Measurements from ENCODE around the gene ACAA2. TPM values are rescaled to one million over a fixed set of nuclear protein-coding genes. Genes with fewer than 3 reads are reported as not detected.
"Not testable (repeated sequence)": the region's sequence is repeated elsewhere in the genome, so short reads cannot be mapped to it uniquely, and the experiment has no call there.

ACAA2 gene
- polyA plus RNA-seq, 1 experiment = 33.8 TPM

DNA sequence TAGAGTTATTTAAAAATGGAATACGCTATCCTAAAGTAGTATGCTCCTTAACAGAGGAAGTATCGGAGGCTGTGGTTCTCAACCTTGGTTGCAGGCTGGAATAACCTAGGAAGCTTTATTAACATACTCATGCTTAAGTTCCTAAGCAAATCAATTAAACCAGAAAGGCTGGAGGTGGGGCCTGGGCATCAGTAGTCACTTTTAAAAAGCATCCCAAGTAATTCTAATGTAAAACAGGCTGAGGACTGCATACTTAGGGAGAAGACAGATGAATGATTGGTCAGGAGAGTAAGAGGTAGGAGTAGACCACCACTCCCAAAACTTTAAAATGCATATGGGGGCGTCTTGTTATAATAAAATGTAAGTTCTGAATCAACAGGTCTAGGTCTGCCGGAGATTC lies 15.3 kb downstream of the ACAA2 start:
- no peak for DNase-seq (ENCODE audit: low read depth, low spot score)
- H3K27me3 ChIP-seq (ENCODE audit: control insufficient read depth, insufficient read depth, low read length) = no peaks in the 10 kb centered on the region
- POLR2A ChIA-PET = no interaction called here
- H3K27ac ChIP-seq (ENCODE audit: low read depth, low read length) = no peak overlapping the region
- no peak overlapping the region for H3K4me3 ChIP-seq (ENCODE audit: low read depth, low read length)
- TF ChIP-seq, protein P1, sequence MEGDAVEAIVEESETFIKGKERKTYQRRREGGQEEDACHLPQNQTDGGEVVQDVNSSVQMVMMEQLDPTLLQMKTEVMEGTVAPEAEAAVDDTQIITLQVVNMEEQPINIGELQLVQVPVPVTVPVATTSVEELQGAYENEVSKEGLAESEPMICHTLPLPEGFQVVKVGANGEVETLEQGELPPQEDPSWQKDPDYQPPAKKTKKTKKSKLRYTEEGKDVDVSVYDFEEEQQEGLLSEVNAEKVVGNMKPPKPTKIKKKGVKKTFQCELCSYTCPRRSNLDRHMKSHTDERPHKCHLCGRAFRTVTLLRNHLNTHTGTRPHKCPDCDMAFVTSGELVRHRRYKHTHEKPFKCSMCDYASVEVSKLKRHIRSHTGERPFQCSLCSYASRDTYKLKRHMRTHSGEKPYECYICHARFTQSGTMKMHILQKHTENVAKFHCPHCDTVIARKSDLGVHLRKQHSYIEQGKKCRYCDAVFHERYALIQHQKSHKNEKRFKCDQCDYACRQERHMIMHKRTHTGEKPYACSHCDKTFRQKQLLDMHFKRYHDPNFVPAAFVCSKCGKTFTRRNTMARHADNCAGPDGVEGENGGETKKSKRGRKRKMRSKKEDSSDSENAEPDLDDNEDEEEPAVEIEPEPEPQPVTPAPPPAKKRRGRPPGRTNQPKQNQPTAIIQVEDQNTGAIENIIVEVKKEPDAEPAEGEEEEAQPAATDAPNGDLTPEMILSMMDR (IDR thresholded peaks at IDR 0.05; ENCODE audit: low read depth, low read length) = no peak
- H3K9me3 ChIP-seq (ENCODE audit: control insufficient read depth, insufficient read depth, low read length) = peaks cover 8% of the 10 kb centered on the region; the same call in 1 of the 2 replicates
- CTCF ChIA-PET = no interaction called here

DNA sequence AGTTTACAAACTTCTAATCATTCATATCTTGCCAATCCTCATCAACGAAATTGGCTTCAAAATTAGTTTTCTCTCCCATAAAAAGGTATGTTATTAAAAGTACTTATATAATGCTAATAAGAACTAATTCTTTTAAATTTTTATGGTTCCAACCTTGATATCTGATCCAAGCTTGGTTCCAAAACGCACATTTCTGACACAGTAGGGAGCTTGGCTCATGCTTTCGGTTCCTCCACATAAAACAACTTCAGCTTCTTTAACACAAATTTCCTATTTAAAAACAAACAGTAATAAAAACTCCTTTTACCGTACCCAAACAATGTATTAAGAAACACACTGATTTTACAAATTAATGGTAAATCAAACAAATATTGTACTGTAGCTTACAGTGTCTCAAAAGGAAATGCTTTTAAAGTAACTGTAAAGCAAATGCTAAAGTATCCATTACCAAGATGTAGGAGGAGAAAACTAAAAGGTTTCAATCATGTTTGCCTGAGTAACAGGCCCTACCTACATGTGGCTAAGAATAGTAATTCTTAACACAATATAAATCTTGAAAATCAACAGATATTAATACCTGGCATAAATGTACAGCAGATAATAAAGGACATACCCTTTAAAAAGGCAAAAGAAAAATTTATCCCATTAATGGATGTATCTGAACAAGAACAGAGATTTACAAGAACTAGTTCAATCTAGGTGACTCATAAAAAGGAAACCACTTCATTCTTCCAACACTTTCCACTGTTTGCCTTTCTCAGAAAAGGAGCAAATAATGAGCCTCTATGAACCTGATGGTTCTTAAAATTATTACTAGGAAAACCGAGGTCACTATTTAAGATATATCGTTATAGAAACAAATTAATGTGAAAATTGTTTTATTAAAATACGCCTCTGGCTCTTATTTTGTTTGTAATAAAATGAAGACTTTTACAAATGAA lies 17.5 kb downstream of the ACAA2 start:
- no peak for DNase-seq (ENCODE audit: low read depth, low spot score)
- ChIA-PET POLR2A (no interaction called here), CTCF (interaction anchor here (1.0 to 3.0 kb wide), 2 partner anchors 12 to 62 kb away, joined by 3 to 8 read pairs; no protein-coding TSS in a partner anchor)
- Histone ChIP-seq H3K27me3 (ENCODE audit: control insufficient read depth, insufficient read depth, low read length) (no peaks in the 10 kb centered on the region), H3K4me3 (ENCODE audit: low read depth, low read length) (no peak overlapping the region), H3K9me3 (ENCODE audit: control insufficient read depth, insufficient read depth, low read length) (peaks cover 8% of the 10 kb centered on the region; the same call in 1 of the 2 replicates), H3K27ac (ENCODE audit: low read depth, low read length) (no peak overlapping the region)
- TF ChIP-seq, protein P1 (IDR thresholded peaks at IDR 0.05; ENCODE audit: low read depth, low read length) = no peak

DNA sequence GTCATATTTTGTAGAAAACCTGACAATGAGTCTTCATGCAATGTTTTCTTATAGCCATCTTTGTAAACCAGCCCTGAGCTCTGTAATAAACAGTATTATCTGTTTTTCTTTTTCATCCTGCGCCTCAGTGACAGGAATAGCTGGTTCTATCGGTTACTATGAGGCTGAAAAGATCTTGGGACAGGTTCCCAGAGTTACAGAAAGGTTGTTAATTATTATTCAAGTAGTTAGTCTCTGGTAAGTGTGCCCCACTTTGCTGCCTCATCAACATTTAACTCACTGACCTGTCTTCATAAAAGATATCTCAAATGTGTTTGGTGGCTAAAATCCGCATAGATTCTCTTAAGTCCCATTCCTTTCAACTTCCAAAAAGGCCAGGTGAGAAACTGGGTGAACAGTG lies 18.6 kb downstream of the ACAA2 start:
- no peak for DNase-seq (ENCODE audit: low read depth, low spot score)
- Histone ChIP-seq H3K27me3 (ENCODE audit: control insufficient read depth, insufficient read depth, low read length) (no peaks in the 10 kb centered on the region), H3K9me3 (ENCODE audit: control insufficient read depth, insufficient read depth, low read length) (peaks cover 6% of the 10 kb centered on the region; the same call in 1 of the 2 replicates), H3K4me3 (ENCODE audit: low read depth, low read length) (no peak overlapping the region), H3K27ac (ENCODE audit: low read depth, low read length) (no peak overlapping the region)
- POLR2A ChIA-PET = no interaction called here
- TF ChIP-seq, protein P1 (IDR thresholded peaks at IDR 0.05; ENCODE audit: low read depth, low read length) = no peak
- CTCF ChIA-PET = interaction anchor here (0.8 to 3.0 kb wide), 2 partner anchors 11 to 64 kb away, joined by 3 to 8 read pairs; no protein-coding TSS in a partner anchor

DNA sequence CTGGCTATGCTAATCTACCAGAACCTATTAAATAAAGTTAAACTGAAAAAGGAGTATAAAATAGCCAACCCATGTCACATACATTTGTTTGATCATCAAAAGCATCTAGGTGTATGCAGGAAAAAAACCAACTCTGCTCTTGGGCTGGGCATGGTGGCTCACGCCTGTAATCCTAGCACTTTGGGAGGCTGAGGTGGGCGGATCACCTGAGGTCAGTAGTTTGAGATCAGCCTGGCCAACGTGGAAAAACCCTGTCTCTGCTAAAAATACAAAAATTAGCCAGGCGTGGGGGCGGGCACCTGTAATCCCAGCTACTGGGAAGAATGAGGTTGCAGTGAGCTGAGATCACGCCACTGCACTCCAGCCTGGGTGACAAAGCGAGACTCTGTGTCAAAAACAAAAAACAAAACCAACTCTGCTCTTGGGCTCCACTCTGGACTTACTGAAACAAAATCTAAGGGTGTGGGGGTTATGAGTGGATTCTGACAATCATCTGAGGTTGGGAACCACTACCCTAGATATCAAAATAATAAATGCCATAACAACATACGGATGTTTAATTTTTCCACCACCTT lies 23.7 kb downstream of the ACAA2 start:
- DNase-seq (ENCODE audit: low read depth, low spot score); POLR2A ChIA-PET; H3K9me3 ChIP-seq (ENCODE audit: control insufficient read depth, insufficient read depth, low read length); H3K27me3 ChIP-seq (ENCODE audit: control insufficient read depth, insufficient read depth, low read length); H3K27ac ChIP-seq (ENCODE audit: low read depth, low read length); H3K4me3 ChIP-seq (ENCODE audit: low read depth, low read length): not testable (repeated sequence)
- CTCF ChIA-PET = interaction anchor here (1.2 to 2.5 kb wide), 2 partner anchors 21 to 69 kb away, joined by 3 to 10 read pairs; no protein-coding TSS in a partner anchor

DNA sequence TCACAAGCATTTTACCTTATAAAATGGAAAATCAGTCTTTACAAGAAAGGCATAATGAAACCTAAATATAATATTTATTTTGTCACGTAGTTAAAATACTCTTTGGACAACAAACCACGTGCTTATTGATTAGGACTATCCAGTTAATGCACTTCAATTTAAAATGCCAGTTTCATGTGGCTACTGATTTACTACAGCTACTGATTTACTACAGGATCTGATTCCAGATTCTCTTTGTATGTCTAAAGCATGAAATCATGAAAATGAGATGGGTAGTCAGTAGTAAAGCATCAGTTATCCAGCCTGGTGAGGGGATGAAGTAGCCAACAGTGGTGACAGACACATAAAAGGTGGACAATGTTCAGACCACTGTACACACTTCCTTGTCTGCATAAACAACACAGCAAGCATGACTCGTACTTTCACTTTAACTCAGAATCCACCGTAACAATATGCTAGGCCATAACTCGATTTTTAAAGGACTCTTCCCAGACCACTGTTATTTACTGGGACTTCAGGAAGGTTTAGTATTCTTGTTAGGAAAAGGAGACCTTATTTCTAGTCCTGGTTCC lies 24.9 kb downstream of the ACAA2 start:
- H3K27me3 ChIP-seq (ENCODE audit: control insufficient read depth, insufficient read depth, low read length) = no peaks in the 10 kb centered on the region
- H3K4me3 ChIP-seq (ENCODE audit: low read depth, low read length) = no peak overlapping the region
- DNase-seq (ENCODE audit: low read depth, low spot score) = no peak
- ChIA-PET CTCF (interaction anchor here (0.6 to 1.5 kb wide), 4 partner anchors 10 to 280 kb away, joined by 3 to 8 read pairs (median 3); no protein-coding TSS in a partner anchor), POLR2A (no interaction called here)
- H3K27ac ChIP-seq (ENCODE audit: low read depth, low read length) = no peak overlapping the region
- no peaks in the 10 kb centered on the region for H3K9me3 ChIP-seq (ENCODE audit: control insufficient read depth, insufficient read depth, low read length)
- TF ChIP-seq, protein P1 (IDR thresholded peaks at IDR 0.05; ENCODE audit: low read depth, low read length) = no peak
